Osteoblast (primary cell): ENCODE measurements around the gene MAPKAPK3. TPM values are rescaled to one million over a fixed set of nuclear protein-coding genes. Genes with fewer than 3 reads are reported as not detected.

Experiments used
- DNase-seq: peaks from one replicate; pipeline ENCODE4 v3.0.0; 2011; ENCODE audit warnings: low spot score, mixed read lengths; ENCODE audit not compliant: insufficient read length; ENCODE audit errors: missing footprints
- H2AFZ ChIP-seq: 2 replicates; pipeline ENCODE4 v1.6.0; 2011; ENCODE audit warnings: mild to moderate bottlenecking, low read length
- H3K27ac ChIP-seq: 2 replicates; pipeline ENCODE4 v1.5.1; 2011; ENCODE audit warnings: mild to moderate bottlenecking, low read depth, low read length, moderate library complexity
- H3K27me3 ChIP-seq: 2 replicates; pipeline ENCODE4 v1.6.0; 2012; ENCODE audit warnings: mild to moderate bottlenecking, control low read depth, inconsistent platforms, low read length, moderate library complexity; ENCODE audit not compliant: insufficient read depth
- H3K36me3 ChIP-seq: 2 replicates; pipeline ENCODE4 v1.5.1; 2011; ENCODE audit warnings: mild to moderate bottlenecking, low read length, control low read depth, moderate library complexity; ENCODE audit not compliant: insufficient read depth
- H3K4me1 ChIP-seq: 2 replicates; pipeline ENCODE4 v1.5.1; 2011; ENCODE audit warnings: mild to moderate bottlenecking, low read length, control low read depth, moderate library complexity; ENCODE audit not compliant: insufficient read depth
- H3K4me2 ChIP-seq: 2 replicates; pipeline ENCODE4 v1.6.0; 2011; ENCODE audit warnings: mild to moderate bottlenecking, low read length; ENCODE audit not compliant: insufficient read depth
- H3K4me3 ChIP-seq: fragments of 200-600 bp; sonication (generic); 3 replicates; pipeline ENCODE4 v1.5.1; 2012; ENCODE audit warnings: mild to moderate bottlenecking, low read length, inconsistent platforms; ENCODE audit not compliant: insufficient read depth
- H3K79me2 ChIP-seq: 2 replicates; pipeline ENCODE4 v1.6.0; 2012; ENCODE audit warnings: mild to moderate bottlenecking, low read length, control low read depth, inconsistent platforms; ENCODE audit not compliant: insufficient read depth
- H3K9me3 ChIP-seq: 2 replicates; pipeline ENCODE4 v1.5.1; 2011; ENCODE audit warnings: low read depth, low read length, control low read depth
- H4K20me1 ChIP-seq: 2 replicates; pipeline ENCODE4 v1.6.0; 2012; ENCODE audit warnings: mild to moderate bottlenecking, low read length, control low read depth; ENCODE audit not compliant: insufficient read depth
- total RNA-seq: library from RNA; depleted of rRNA; stranded (reverse); fragments of >200 nt; gene quantifications from 2 replicates; pipeline ENCODE4 v1.2.3, GENCODE V29; 2012
- TF ChIP-seq, protein P1 (sequence below): IDR thresholded peaks from 2 replicates; pipeline ENCODE4 v1.5.1; 2011; ENCODE audit warnings: mild to moderate bottlenecking, low read depth, low read length, moderate library complexity; ENCODE audit errors: extremely low read depth

The MAPKAPK3 gene
- total RNA-seq, 1 donor = 56.5 TPM

DNA sequence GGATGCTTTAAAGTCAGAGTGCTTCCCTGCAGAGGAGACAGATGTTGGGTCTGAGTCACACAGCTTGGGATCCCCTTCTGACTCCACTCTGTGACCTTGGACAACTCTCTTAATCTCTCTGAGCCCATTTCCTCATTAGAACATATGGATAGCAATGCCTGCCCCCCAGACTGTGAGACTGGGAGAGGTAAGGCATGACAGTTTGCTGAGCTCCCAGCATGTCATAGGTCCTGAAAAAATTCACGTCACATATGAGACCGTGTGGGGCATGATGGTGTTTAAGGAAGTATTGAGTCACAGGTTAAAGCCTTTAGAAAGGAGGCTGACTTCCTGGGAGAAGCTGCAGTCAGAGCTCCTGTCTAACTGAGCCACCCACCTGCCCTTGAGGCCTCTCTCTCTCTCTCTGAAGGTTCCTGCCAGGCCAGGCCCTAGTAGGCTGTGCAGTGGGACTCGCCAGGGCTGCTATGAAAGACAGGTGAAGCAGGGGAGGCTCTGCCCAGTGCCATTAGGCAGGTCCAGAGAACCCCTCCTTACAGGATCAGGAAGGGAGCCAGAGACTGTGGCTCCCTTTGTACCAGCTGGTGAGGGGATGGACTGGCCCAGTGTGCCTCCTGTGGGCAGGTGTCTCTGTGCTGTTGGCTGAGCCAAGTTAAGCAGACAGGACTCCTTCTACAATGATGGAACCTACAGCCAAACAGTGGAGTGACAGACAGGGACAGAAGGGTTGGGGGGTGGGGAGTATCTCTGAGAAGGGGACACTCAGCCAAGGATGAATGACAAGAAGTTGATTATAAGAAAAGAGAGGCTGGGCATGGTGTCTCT lies 38.3 kb downstream of the MAPKAPK3 start:
- no peak overlapping the region for H2AFZ ChIP-seq
- H3K79me2 ChIP-seq = no peaks in the 10 kb centered on the region
- no peak overlapping the region for H3K27ac ChIP-seq
- no peaks in the 10 kb centered on the region for H3K27me3 ChIP-seq
- H3K4me1 ChIP-seq = no peaks in the 10 kb centered on the region
- H3K36me3 ChIP-seq = no peaks in the 10 kb centered on the region
- H3K4me2 ChIP-seq = no peak overlapping the region
- H3K4me3 ChIP-seq = no peak overlapping the region
- H4K20me1 ChIP-seq = no peaks in the 10 kb centered on the region
- H3K9me3 ChIP-seq = no peaks in the 10 kb centered on the region
- DNase-seq = no peak
- TF ChIP-seq, protein P1, sequence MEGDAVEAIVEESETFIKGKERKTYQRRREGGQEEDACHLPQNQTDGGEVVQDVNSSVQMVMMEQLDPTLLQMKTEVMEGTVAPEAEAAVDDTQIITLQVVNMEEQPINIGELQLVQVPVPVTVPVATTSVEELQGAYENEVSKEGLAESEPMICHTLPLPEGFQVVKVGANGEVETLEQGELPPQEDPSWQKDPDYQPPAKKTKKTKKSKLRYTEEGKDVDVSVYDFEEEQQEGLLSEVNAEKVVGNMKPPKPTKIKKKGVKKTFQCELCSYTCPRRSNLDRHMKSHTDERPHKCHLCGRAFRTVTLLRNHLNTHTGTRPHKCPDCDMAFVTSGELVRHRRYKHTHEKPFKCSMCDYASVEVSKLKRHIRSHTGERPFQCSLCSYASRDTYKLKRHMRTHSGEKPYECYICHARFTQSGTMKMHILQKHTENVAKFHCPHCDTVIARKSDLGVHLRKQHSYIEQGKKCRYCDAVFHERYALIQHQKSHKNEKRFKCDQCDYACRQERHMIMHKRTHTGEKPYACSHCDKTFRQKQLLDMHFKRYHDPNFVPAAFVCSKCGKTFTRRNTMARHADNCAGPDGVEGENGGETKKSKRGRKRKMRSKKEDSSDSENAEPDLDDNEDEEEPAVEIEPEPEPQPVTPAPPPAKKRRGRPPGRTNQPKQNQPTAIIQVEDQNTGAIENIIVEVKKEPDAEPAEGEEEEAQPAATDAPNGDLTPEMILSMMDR = no peak

DNA sequence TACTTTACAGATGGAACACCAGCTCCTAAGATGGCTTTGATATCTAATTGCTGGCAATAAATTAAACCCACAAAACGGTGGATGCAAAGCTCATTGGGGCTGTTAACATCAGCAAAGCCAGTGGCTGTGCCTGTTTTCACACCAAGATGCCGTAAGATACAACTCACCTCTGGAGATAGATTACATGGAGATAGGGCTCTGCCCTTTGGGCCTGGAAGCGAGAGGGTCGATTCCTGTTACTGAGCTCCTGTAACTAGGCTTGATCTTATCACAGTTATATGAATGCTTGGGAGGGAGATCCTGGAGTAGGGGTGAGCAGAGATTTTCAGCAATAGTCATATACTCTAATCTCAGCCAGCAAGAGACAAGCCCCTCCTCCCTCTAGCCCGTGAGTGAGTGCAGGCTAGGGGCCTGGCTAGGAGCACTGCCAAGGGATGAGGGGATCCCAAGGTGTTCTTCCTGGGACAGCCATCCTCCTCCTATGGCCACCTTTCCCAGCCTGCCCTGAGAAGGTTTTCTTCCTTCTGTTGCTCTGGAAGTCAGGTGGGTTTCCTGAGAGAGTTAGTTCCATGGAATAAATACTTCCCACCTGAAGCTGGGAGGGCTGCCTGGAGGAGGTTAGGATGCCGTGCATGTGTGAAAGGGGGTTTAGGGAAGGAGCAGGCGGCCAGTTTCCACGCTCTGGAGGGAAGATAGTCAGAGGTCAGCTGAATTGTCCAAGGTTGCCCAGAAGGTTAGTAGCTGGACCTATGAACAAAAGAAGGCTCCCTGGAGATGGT lies 39.7 kb downstream of the MAPKAPK3 start:
- Histone ChIP-seq H3K4me1 (no peaks in the 10 kb centered on the region), H3K27ac (no peak overlapping the region)

DNA sequence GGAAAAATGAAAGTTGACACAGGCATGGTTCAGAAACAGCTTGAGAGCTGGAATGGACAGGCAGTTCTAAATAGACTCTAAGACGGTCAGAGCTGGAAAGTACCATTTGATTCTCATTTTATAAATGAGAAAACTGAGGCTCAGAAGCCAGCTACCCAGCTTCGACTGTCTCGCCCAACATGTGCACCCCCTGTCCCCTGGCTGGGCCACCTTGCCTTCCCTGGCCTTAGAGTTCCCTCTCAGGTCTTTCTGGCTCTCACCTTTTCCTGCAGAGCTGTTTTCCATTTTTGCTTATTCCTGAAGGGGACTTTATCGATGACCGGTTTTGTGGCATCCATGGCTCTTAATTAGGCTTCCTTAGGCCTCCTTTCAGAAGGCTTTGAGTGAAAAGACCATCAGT lies 40.5 kb downstream of the MAPKAPK3 start:
- H3K4me1 ChIP-seq = no peaks in the 10 kb centered on the region
- H2AFZ ChIP-seq = no peak overlapping the region
- no peaks in the 10 kb centered on the region for H4K20me1 ChIP-seq
- H3K4me3 ChIP-seq = no peak overlapping the region
- TF ChIP-seq, protein P1 = no peak
- H3K36me3 ChIP-seq = no peaks in the 10 kb centered on the region
- DNase-seq = no peak
- H3K27me3 ChIP-seq = no peaks in the 10 kb centered on the region
- H3K79me2 ChIP-seq = no peaks in the 10 kb centered on the region
- H3K27ac ChIP-seq = no peak overlapping the region
- no peaks in the 10 kb centered on the region for H3K9me3 ChIP-seq
- H3K4me2 ChIP-seq = no peak overlapping the region

More for the DNA sequence above, 39.7 kb downstream of the MAPKAPK3 start:
- H3K36me3 ChIP-seq = no peaks in the 10 kb centered on the region
- H3K79me2 ChIP-seq = no peaks in the 10 kb centered on the region
- H3K4me3 ChIP-seq = no peak overlapping the region
- H3K9me3 ChIP-seq = no peaks in the 10 kb centered on the region
- no peak overlapping the region for H3K4me2 ChIP-seq
- DNase-seq = no peak
- TF ChIP-seq, protein P1 = no peak
- H3K27me3 ChIP-seq = no peaks in the 10 kb centered on the region
- no peaks in the 10 kb centered on the region for H4K20me1 ChIP-seq
- no peak overlapping the region for H2AFZ ChIP-seq

DNA sequence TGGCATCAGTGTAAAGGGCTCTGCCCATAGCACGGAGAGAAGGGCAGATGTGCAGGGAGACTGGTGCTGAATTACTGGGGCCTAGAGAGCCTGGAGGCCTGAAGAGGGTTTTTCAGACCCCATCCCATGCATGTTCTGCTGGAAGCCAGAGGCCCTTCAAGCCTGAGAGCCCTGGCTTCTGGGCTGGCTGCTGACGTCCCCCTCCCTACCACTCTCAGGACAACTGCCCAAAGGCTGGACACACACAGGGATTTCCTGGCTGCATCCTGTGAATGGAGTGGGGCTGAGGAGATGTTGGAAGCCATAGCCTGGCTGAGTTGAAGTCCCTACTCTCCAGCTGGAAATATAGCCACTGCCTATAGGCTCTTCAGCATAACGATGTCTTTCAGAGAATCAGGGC lies 40.9 kb downstream of the MAPKAPK3 start:
- no peaks in the 10 kb centered on the region for H3K79me2 ChIP-seq
- no peaks in the 10 kb centered on the region for H3K27me3 ChIP-seq
- DNase-seq = no peak
- H3K4me1 ChIP-seq = no peaks in the 10 kb centered on the region
- no peak overlapping the region for H2AFZ ChIP-seq
- H3K4me2 ChIP-seq = no peak overlapping the region
- TF ChIP-seq, protein P1 = no peak
- no peaks in the 10 kb centered on the region for H3K9me3 ChIP-seq
- no peaks in the 10 kb centered on the region for H3K36me3 ChIP-seq
- no peaks in the 10 kb centered on the region for H4K20me1 ChIP-seq
- no peak overlapping the region for H3K4me3 ChIP-seq
- no peak overlapping the region for H3K27ac ChIP-seq
